Motor neuron (in vitro differentiated cells): ENCODE data around the gene IQSEC1. TPM values are rescaled to one million over a fixed set of nuclear protein-coding genes. Genes with fewer than 3 reads are reported as not detected.
A peak's percentile ranks its signal among the peaks of the same experiment; 100 is the strongest.

Experiments used
- ATAC-seq, 8 experiments: fragments of 200-7000 bp; cut with Tn5 transposase; replicated peaks in 6 of 8; 2 replicates each; pipeline ENCODE4 v1.8.0; 2021; ENCODE audit warnings: mild to moderate bottlenecking in 8 of 8, moderate library complexity in 8 of 8
- H3K27ac ChIP-seq, 2 donors: fragments of 250-450 bp; sonication (Bioruptor Pico); 2 replicates each; pipeline ENCODE4 v1.9.0; 2021; ENCODE audit warnings: antibody characterized with exemption in 2 of 2, mild to moderate bottlenecking in 2 of 2, moderate library complexity in 1 of 2
- H3K4me1 ChIP-seq, 2 donors: fragments of 250-450 bp; sonication (Bioruptor Pico); replicated peaks in 1 of 2; 2 replicates each; pipeline ENCODE4 v1.6.1; 2021; ENCODE audit warnings: antibody characterized with exemption in 2 of 2, mild to moderate bottlenecking in 2 of 2, moderate library complexity in 1 of 2
- H3K4me3 ChIP-seq, 5 donors: fragments of 250-450 bp; sonication (Bioruptor Pico); 2 replicates each; pipeline ENCODE4 v1.9.0; 2021; ENCODE audit warnings: antibody characterized with exemption in 5 of 5, mild to moderate bottlenecking in 5 of 5, moderate library complexity in 4 of 5
- WGBS, 10 experiments: fragments of 450-650 bp; shearing (Covaris generic); methylation state at CpG; one replicate each; pipeline ENCODE4 v1.0.0; 2022; 5-methylcytosine and 5-hydroxymethylcytosine counted together
- in situ Hi-C, 9 experiments: fragments of 400-800 bp; cut with MboI; loops; one replicate each; pipeline ENCODE4 v1.15.0; 2021; ENCODE audit warnings: low sequenced_read_pairs in 9 of 9, low pct_unique_long_range_greater_than_20kb in 2 of 9; ENCODE audit not compliant: unreplicated experiment in 9 of 9
- total RNA-seq, 8 experiments: library from RNA; unstranded; fragments of 300-600 nt; gene quantifications; 2 replicates each; pipeline versions ENCODE4 v1.2.3 to v1.2.4, GENCODE V29; 2022

IQSEC1 gene
- total RNA-seq, 8 experiments from 2014 or later: 12.2 to 25.9 (median 18.3) TPM

GRCh38 chr3:12939137-12939536, 134.1 kb downstream of the IQSEC1 start:
- in situ Hi-C loops: no loop called here
- Histone ChIP-seq H3K27ac (no peak overlapping the region), H3K4me1 (peaks cover 6 to 7% of the 10 kb centered on the region in 2 donors), H3K4me3 (no peak overlapping the region)
- ATAC-seq: no peak
- WGBS, 10 experiments: 58 to 100% (median 87%) methylated on average over 1 to 4 of the region's 10 CpGs; no CpG with 5 or more reads in 3 of the 10 experiments

- in situ Hi-C loops: no loop called here
- H3K4me3 ChIP-seq: no peak overlapping the region
- ATAC-seq: no peak
- H3K27ac ChIP-seq: no peak overlapping the region
- 78 to 100% (median 94%) methylated on average over 1 to 6 of the region's 10 CpGs; no CpG with 5 or more reads in 5 of the 10 experiments for WGBS, 10 experiments
- no peaks in the 10 kb centered on the region for H3K4me1 ChIP-seq
Observed at GRCh38 chr3:12938258-12938711, 134.9 kb downstream of the IQSEC1 start.

GRCh38 chr3:12935861-12936830, 137.1 kb downstream of the IQSEC1 start:
- 77 to 100% (median 95%) methylated on average over 2 to 18 of the region's 67 CpGs; no CpG with 5 or more reads in 3 of the 10 experiments for WGBS, 10 experiments
- ATAC-seq: peak in 1 of 8 experiments; percentile 23
- in situ Hi-C loops: no loop called here
- Histone ChIP-seq H3K4me3 (no peak overlapping the region), H3K27ac (no peak overlapping the region), H3K4me1 (no peaks in the 10 kb centered on the region)

- WGBS, 10 experiments: 83 to 100% (median 96%) methylated on average over 1 to 11 of the region's 37 CpGs; no CpG with 5 or more reads in 3 of the 10 experiments
- in situ Hi-C loops: no loop called here
- no peak overlapping the region for H3K4me3 ChIP-seq
- ATAC-seq: peak in 4 of 8 experiments; percentile 12 to 53 (median 42)
- H3K4me1 ChIP-seq: no peaks in the 10 kb centered on the region
- H3K27ac ChIP-seq: no peak overlapping the region
Observed at GRCh38 chr3:12935023-12935860, 138.0 kb downstream of the IQSEC1 start.

- 25 to 100% (median 82%) methylated on average over 1 to 4 of the region's 8 CpGs; no CpG with 5 or more reads in 4 of the 10 experiments for WGBS, 10 experiments
- Histone ChIP-seq H3K4me1 (no peaks in the 10 kb centered on the region), H3K27ac (no peak overlapping the region), H3K4me3 (no peak overlapping the region)
- in situ Hi-C loops: no loop called here
- peak in 2 of 8 experiments; percentile 45 to 55 for ATAC-seq
Observed at GRCh38 chr3:12934431-12934830, 138.8 kb downstream of the IQSEC1 start.

- 80 to 100% (median 83%) methylated on average over 1 to 2 of the region's 7 CpGs; no CpG with 5 or more reads in 7 of the 10 experiments for WGBS, 10 experiments
- in situ Hi-C loops: no loop called here
- H3K4me1 ChIP-seq: no peaks in the 10 kb centered on the region
- H3K27ac ChIP-seq: no peak overlapping the region
- ATAC-seq: no peak
- H3K4me3 ChIP-seq: no peak overlapping the region
Observed at GRCh38 chr3:12933901-12934300, 139.3 kb downstream of the IQSEC1 start.

- 80 to 100% (median 82%) methylated on average over 1 to 6 of the region's 13 CpGs; no CpG with 5 or more reads in 7 of the 10 experiments for WGBS, 10 experiments
- in situ Hi-C loops: no loop called here
- no peak overlapping the region for H3K27ac ChIP-seq
- H3K4me3 ChIP-seq: no peak overlapping the region
- H3K4me1 ChIP-seq: no peaks in the 10 kb centered on the region
- ATAC-seq: no peak
Observed at GRCh38 chr3:12932754-12933153, 140.5 kb downstream of the IQSEC1 start.

- no peak for ATAC-seq
- Histone ChIP-seq H3K27ac (no peak overlapping the region), H3K4me1 (no peaks in the 10 kb centered on the region), H3K4me3 (no peak overlapping the region)
- WGBS, 10 experiments: 80 to 91% (median 83%) methylated on average over 1 to 6 of the region's 10 CpGs; no CpG with 5 or more reads in 7 of the 10 experiments
- in situ Hi-C loops: no loop called here
Observed at GRCh38 chr3:12932347-12932746, 140.9 kb downstream of the IQSEC1 start.

GRCh38 chr3:12931273-12931905, 141.8 kb downstream of the IQSEC1 start:
- Histone ChIP-seq H3K27ac (no peak overlapping the region), H3K4me1 (no peaks in the 10 kb centered on the region), H3K4me3 (no peak overlapping the region)
- 70% methylated on average over 2 of the region's 14 CpGs; no CpG with 5 or more reads in 9 of the 10 experiments for WGBS, 10 experiments
- in situ Hi-C loops: no loop called here
- ATAC-seq: peak in 1 of 8 experiments; percentile 8

GRCh38 chr3:12929801-12930200, 143.4 kb downstream of the IQSEC1 start:
- in situ Hi-C loops: no loop called here
- no peak overlapping the region for H3K27ac ChIP-seq

GRCh38 chr3:12926660-12927059, 146.6 kb downstream of the IQSEC1 start:
- ATAC-seq: no peak
- no peak overlapping the region for H3K27ac ChIP-seq
- 60 to 98% (median 80%) methylated on average over 1 to 5 of the region's 7 CpGs; no CpG with 5 or more reads in 5 of the 10 experiments for WGBS, 10 experiments
- H3K4me3 ChIP-seq: no peak overlapping the region
- in situ Hi-C loops: no loop called here
- H3K4me1 ChIP-seq: no peaks in the 10 kb centered on the region

More at GRCh38 chr3:12929801-12930200, 143.4 kb downstream of the IQSEC1 start:
- no peak for ATAC-seq
- no peak overlapping the region for H3K4me3 ChIP-seq
- 29 to 80% (median 80%) methylated on average over 1 to 3 of the region's 6 CpGs; no CpG with 5 or more reads in 6 of the 10 experiments for WGBS, 10 experiments
- no peaks in the 10 kb centered on the region for H3K4me1 ChIP-seq

GRCh38 chr3:12925648-12926047, 147.6 kb downstream of the IQSEC1 start:
- ATAC-seq: no peak
- Histone ChIP-seq H3K27ac (no peak overlapping the region), H3K4me1 (no peaks in the 10 kb centered on the region), H3K4me3 (no peak overlapping the region)
- WGBS, 10 experiments: 83 to 90% methylated on average over 1 to 2 of the region's 7 CpGs; no CpG with 5 or more reads in 8 of the 10 experiments
- in situ Hi-C loops: no loop called here
